ENCODE measurements around the gene POM121.
A peak's percentile ranks its signal among the peaks of the same experiment; 100 is the strongest.
"Not testable (repeated sequence)": the region's sequence is repeated elsewhere in the genome, so short reads cannot be mapped to it uniquely, and the experiment has no call there.

Gene POM121

GRCh38 chr7:72924733-72925545, at the start of gene POM121:
TSS of gene POM121 (plus strand) at chr7:72925095. CDS start at chr7:72925122, 27 bp downstream.
- H3K4me3 ChIP-seq (ENCODE audit: low read length), result peak within 1 kb of the TSS; percentile 97
- H3K27ac ChIP-seq (ENCODE audit: low read depth, low read length), result peak within 1 kb of the TSS; percentile 93
- H3K9ac ChIP-seq (ENCODE audit: low read length), result peak within 1 kb of the TSS; percentile 94
- peaks cover 10% of the 10 kb centered on the region for H3K4me1 ChIP-seq (ENCODE audit: control insufficient read depth, insufficient read depth, low read length)
- no peaks in the 10 kb centered on the region for H3K27me3 ChIP-seq (ENCODE audit: control insufficient read depth, insufficient read depth, low read length)
- peaks cover 9% of the 10 kb centered on the region for H3K36me3 ChIP-seq (ENCODE audit: control insufficient read depth, insufficient read depth, low read length)

- not testable (repeated sequence) for H3K36me3 ChIP-seq (ENCODE audit: control insufficient read depth, insufficient read depth, low read length); H3K27me3 ChIP-seq (ENCODE audit: control insufficient read depth, insufficient read depth, low read length); H3K4me1 ChIP-seq (ENCODE audit: control insufficient read depth, insufficient read depth, low read length)
- H3K9ac ChIP-seq (ENCODE audit: low read length), result peak overlapping the region; percentile 62
- H3K27ac ChIP-seq (ENCODE audit: low read depth, low read length), result peak overlapping the region; percentile 83
- peak overlapping the region; percentile 63 for H3K4me3 ChIP-seq (ENCODE audit: low read length)
These were observed 45.7 kb upstream of the POM121 start for GRCh38 chr7:72879079-72879736.

- H3K36me3 ChIP-seq (ENCODE audit: control insufficient read depth, insufficient read depth, low read length); H3K4me1 ChIP-seq (ENCODE audit: control insufficient read depth, insufficient read depth, low read length); H3K27me3 ChIP-seq (ENCODE audit: control insufficient read depth, insufficient read depth, low read length): not testable (repeated sequence)
- peak overlapping the region; percentile 79 for H3K4me3 ChIP-seq (ENCODE audit: low read length)
- peak overlapping the region; percentile 83 for H3K27ac ChIP-seq (ENCODE audit: low read depth, low read length)
- H3K9ac ChIP-seq (ENCODE audit: low read length), result peak overlapping the region; percentile 49
These were observed 45.1 kb upstream of the POM121 start for GRCh38 chr7:72879737-72880215.

GRCh38 chr7:72891750-72892149, 33.1 kb upstream of the POM121 start:
- not testable (repeated sequence) for H3K27me3 ChIP-seq (ENCODE audit: control insufficient read depth, insufficient read depth, low read length); H3K9ac ChIP-seq (ENCODE audit: low read length); H3K4me3 ChIP-seq (ENCODE audit: low read length); H3K27ac ChIP-seq (ENCODE audit: low read depth, low read length); H3K4me1 ChIP-seq (ENCODE audit: control insufficient read depth, insufficient read depth, low read length)
- H3K36me3 ChIP-seq (ENCODE audit: control insufficient read depth, insufficient read depth, low read length), result peaks cover 11% of the 10 kb centered on the region

GRCh38 chr7:72904740-72905139, 20.2 kb upstream of the POM121 start:
- H3K4me3 ChIP-seq (ENCODE audit: low read length); H3K4me1 ChIP-seq (ENCODE audit: control insufficient read depth, insufficient read depth, low read length); H3K27me3 ChIP-seq (ENCODE audit: control insufficient read depth, insufficient read depth, low read length); H3K9ac ChIP-seq (ENCODE audit: low read length); H3K36me3 ChIP-seq (ENCODE audit: control insufficient read depth, insufficient read depth, low read length); H3K27ac ChIP-seq (ENCODE audit: low read depth, low read length): not testable (repeated sequence)

GRCh38 chr7:72908422-72908821, 16.5 kb upstream of the POM121 start:
- not testable (repeated sequence) for H3K27me3 ChIP-seq (ENCODE audit: control insufficient read depth, insufficient read depth, low read length); H3K4me1 ChIP-seq (ENCODE audit: control insufficient read depth, insufficient read depth, low read length)

GRCh38 chr7:72911395-72911794, 13.5 kb upstream of the POM121 start:
- not testable (repeated sequence) for H3K27ac ChIP-seq (ENCODE audit: low read depth, low read length); H3K4me3 ChIP-seq (ENCODE audit: low read length); H3K4me1 ChIP-seq (ENCODE audit: control insufficient read depth, insufficient read depth, low read length); H3K27me3 ChIP-seq (ENCODE audit: control insufficient read depth, insufficient read depth, low read length); H3K9ac ChIP-seq (ENCODE audit: low read length)
- peaks cover 12% of the 10 kb centered on the region for H3K36me3 ChIP-seq (ENCODE audit: control insufficient read depth, insufficient read depth, low read length)

More at GRCh38 chr7:72908422-72908821, 16.5 kb upstream of the POM121 start:
- not testable (repeated sequence) for H3K36me3 ChIP-seq (ENCODE audit: control insufficient read depth, insufficient read depth, low read length); H3K9ac ChIP-seq (ENCODE audit: low read length); H3K4me3 ChIP-seq (ENCODE audit: low read length); H3K27ac ChIP-seq (ENCODE audit: low read depth, low read length)

GRCh38 chr7:72913750-72914149, 11.1 kb upstream of the POM121 start:
- H3K36me3 ChIP-seq (ENCODE audit: control insufficient read depth, insufficient read depth, low read length), result peaks cover 12% of the 10 kb centered on the region
- H3K9ac ChIP-seq (ENCODE audit: low read length); H3K27ac ChIP-seq (ENCODE audit: low read depth, low read length); H3K4me1 ChIP-seq (ENCODE audit: control insufficient read depth, insufficient read depth, low read length); H3K4me3 ChIP-seq (ENCODE audit: low read length); H3K27me3 ChIP-seq (ENCODE audit: control insufficient read depth, insufficient read depth, low read length): not testable (repeated sequence)

- H3K4me1 ChIP-seq (ENCODE audit: control insufficient read depth, insufficient read depth, low read length); H3K9ac ChIP-seq (ENCODE audit: low read length); H3K27ac ChIP-seq (ENCODE audit: low read depth, low read length); H3K27me3 ChIP-seq (ENCODE audit: control insufficient read depth, insufficient read depth, low read length); H3K4me3 ChIP-seq (ENCODE audit: low read length): not testable (repeated sequence)
- H3K36me3 ChIP-seq (ENCODE audit: control insufficient read depth, insufficient read depth, low read length), result peaks cover 12% of the 10 kb centered on the region
These were observed 10.0 kb upstream of the POM121 start for GRCh38 chr7:72914756-72915525.

- no peaks in the 10 kb centered on the region for H3K27me3 ChIP-seq (ENCODE audit: control insufficient read depth, insufficient read depth, low read length)
- no peak overlapping the region for H3K9ac ChIP-seq (ENCODE audit: low read length)
- no peak overlapping the region for H3K27ac ChIP-seq (ENCODE audit: low read depth, low read length)
- H3K4me3 ChIP-seq (ENCODE audit: low read length), result no peak overlapping the region
- peaks cover 2% of the 10 kb centered on the region for H3K4me1 ChIP-seq (ENCODE audit: control insufficient read depth, insufficient read depth, low read length)
- no peaks in the 10 kb centered on the region for H3K36me3 ChIP-seq (ENCODE audit: control insufficient read depth, insufficient read depth, low read length)
These were observed 5.6 kb upstream of the POM121 start for GRCh38 chr7:72919256-72919775.

GRCh38 chr7:72924386-72924732, 536 bp upstream of the POM121 start:
- no peaks in the 10 kb centered on the region for H3K27me3 ChIP-seq (ENCODE audit: control insufficient read depth, insufficient read depth, low read length)
- H3K27ac ChIP-seq (ENCODE audit: low read depth, low read length), result peak overlapping the region; percentile 93
- H3K9ac ChIP-seq (ENCODE audit: low read length), result peak overlapping the region; percentile 94
- peak overlapping the region; percentile 97 for H3K4me3 ChIP-seq (ENCODE audit: low read length)
- peaks cover 10% of the 10 kb centered on the region for H3K4me1 ChIP-seq (ENCODE audit: control insufficient read depth, insufficient read depth, low read length)
- H3K36me3 ChIP-seq (ENCODE audit: control insufficient read depth, insufficient read depth, low read length), result peaks cover 9% of the 10 kb centered on the region

- peaks cover 9% of the 10 kb centered on the region for H3K36me3 ChIP-seq (ENCODE audit: control insufficient read depth, insufficient read depth, low read length)
These were observed 738 bp downstream of the POM121 start for GRCh38 chr7:72925546-72926120.

More at GRCh38 chr7:72925546-72926120, 738 bp downstream of the POM121 start:
- peaks cover 10% of the 10 kb centered on the region for H3K4me1 ChIP-seq (ENCODE audit: control insufficient read depth, insufficient read depth, low read length)
- peak overlapping the region; percentile 97 for H3K4me3 ChIP-seq (ENCODE audit: low read length)
- H3K27ac ChIP-seq (ENCODE audit: low read depth, low read length), result peak overlapping the region; percentile 93
- H3K27me3 ChIP-seq (ENCODE audit: control insufficient read depth, insufficient read depth, low read length), result no peaks in the 10 kb centered on the region
- peak overlapping the region; percentile 49 for H3K9ac ChIP-seq (ENCODE audit: low read length)
